Gastrocnemius medialis (tissue), 4 donors: ENCODE results near the gene PSMC5. TPM values are rescaled to one million over a fixed set of nuclear protein-coding genes. Genes with fewer than 3 reads are reported as not detected.

Experiments
- ATAC-seq, 2 donors: fragments of 150-250 bp; one replicate each; pipeline ENCODE4 v1.9.1; 2016
- DNase-seq, 2 donors: peaks; one replicate each; pipeline ENCODE4 v3.0.0-alpha.2; 2019
- H3K27ac ChIP-seq, 4 donors: fragments of 200-600 bp; sonication (generic); 1 replicate in 1 of 4; 2 replicates in 3 of 4; pipeline ENCODE4 v1.5.1; 2016 to 2018; ENCODE audit warnings: mild to moderate bottlenecking in 2 of 4, moderate library complexity in 1 of 4
- H3K27me3 ChIP-seq, 3 donors: fragments of 200-600 bp; sonication (generic) in 2 of 3; 1 replicate in 1 of 3; 2 replicates in 2 of 3; pipeline versions ENCODE4 v1.5.1 to v1.6.0; 2016 to 2019; ENCODE audit warnings: mild to moderate bottlenecking in 1 of 3, moderate library complexity in 1 of 3
- H3K36me3 ChIP-seq, 2 donors: fragments of 200-600 bp; sonication (generic) in 1 of 2; one replicate each; pipeline ENCODE4 v1.5.1; 2017 to 2018
- H3K4me1 ChIP-seq, 2 donors: fragments of 200-600 bp; sonication (generic) in 1 of 2; one replicate each; pipeline ENCODE4 v1.5.1; 2016 to 2017; ENCODE audit warnings: mild to moderate bottlenecking in 2 of 2
- H3K4me3 ChIP-seq, 4 donors: fragments of 200-600 bp; sonication (generic) in 3 of 4; 1 replicate in 1 of 4; 2 replicates in 3 of 4; pipeline ENCODE4 v1.5.1; 2016 to 2019; ENCODE audit warnings: mild to moderate bottlenecking in 2 of 4
- H3K9me3 ChIP-seq, 3 donors: fragments of 200-600 bp; sonication (generic) in 2 of 3; 1 replicate in 1 of 3; 2 replicates in 2 of 3; pipeline ENCODE4 v1.5.1; 2016 to 2019
- CTCF ChIP-seq, 5 experiments: fragments of 450-650 bp in 3 of 5; fragments of 200-600 bp in 2 of 5; sonication (generic) in 2 of 5; IDR thresholded peaks in 4 of 5; conservative IDR thresholded peaks in 1 of 5; 1 replicate in 4 of 5; 2 replicates in 1 of 5; pipeline ENCODE4 v1.5.1; 2016 to 2019; ENCODE audit warnings: antibody characterized with exemption in 5 of 5, mild to moderate bottlenecking in 3 of 5, moderate library complexity in 3 of 5
- POLR2A ChIP-seq, 2 donors: fragments of 450-650 bp; IDR thresholded peaks; one replicate each; pipeline ENCODE4 v1.6.1; 2017; ENCODE audit warnings: antibody characterized with exemption in 2 of 2, mild to moderate bottlenecking in 2 of 2, moderate library complexity in 2 of 2
- in situ Hi-C, 4 donors: fragments of 200-750 bp; cut with MboI; loops; one replicate each; pipeline versions ENCODE4 v1.15.0 to v1.8.0; 2017; ENCODE audit warnings: low sequenced_read_pairs in 4 of 4
- intact Hi-C: fragments of 100-400 bp; cut with DNase I; formaldehyde crosslinking; loops from one replicate; pipeline ENCODE4 v1.15.1; 2023; ENCODE audit warnings: low total_unique reads
- total RNA-seq, 4 donors: library from RNA; depleted of rRNA; stranded (reverse); fragments of >200 nt; gene quantifications; one replicate each; pipeline versions ENCODE4 v1.1.0 to v1.2.3, GENCODE V29; 2016

PSMC5 gene
- total RNA-seq, 4 donors from 2014 or later, result 103 to 153 (median 123) TPM

GRCh38 chr17:63847525-63848249 is 20.5 kb downstream of the PSMC5 start:
- in situ Hi-C loops, result loop anchor here in 2 of 4 donors (25.0 kb wide), 2 partner anchors 410 to 665 kb away; partner anchors contain the start of genes CEP95 (in 1 of the 2), CYB561 (in 1 of the 2) and DDX5 (in 1 of the 2)
- no peak overlapping the region for H3K27ac ChIP-seq
- H3K4me3 ChIP-seq, result no peak overlapping the region
- no peak for DNase-seq
- TF ChIP-seq CTCF (IDR thresholded peaks at IDR 0.05 in 4 of 5, conservative IDR thresholded peaks at IDR 0.05 in 1 of 5) (no peak), POLR2A (IDR thresholded peaks at IDR 0.05) (no peak)
- H3K9me3 ChIP-seq, result no peaks in the 10 kb centered on the region
- intact Hi-C loops, result loop anchor here (10.0 kb wide), 1 partner anchor 1783 kb away; the partner anchor contains the start of gene MED13
- H3K36me3 ChIP-seq, result no peaks in the 10 kb centered on the region
- peaks cover 12 to 13% of the 10 kb centered on the region in 2 donors for H3K4me1 ChIP-seq
- H3K27me3 ChIP-seq, result no peaks in the 10 kb centered on the region
- ATAC-seq, result no peak

DNA sequence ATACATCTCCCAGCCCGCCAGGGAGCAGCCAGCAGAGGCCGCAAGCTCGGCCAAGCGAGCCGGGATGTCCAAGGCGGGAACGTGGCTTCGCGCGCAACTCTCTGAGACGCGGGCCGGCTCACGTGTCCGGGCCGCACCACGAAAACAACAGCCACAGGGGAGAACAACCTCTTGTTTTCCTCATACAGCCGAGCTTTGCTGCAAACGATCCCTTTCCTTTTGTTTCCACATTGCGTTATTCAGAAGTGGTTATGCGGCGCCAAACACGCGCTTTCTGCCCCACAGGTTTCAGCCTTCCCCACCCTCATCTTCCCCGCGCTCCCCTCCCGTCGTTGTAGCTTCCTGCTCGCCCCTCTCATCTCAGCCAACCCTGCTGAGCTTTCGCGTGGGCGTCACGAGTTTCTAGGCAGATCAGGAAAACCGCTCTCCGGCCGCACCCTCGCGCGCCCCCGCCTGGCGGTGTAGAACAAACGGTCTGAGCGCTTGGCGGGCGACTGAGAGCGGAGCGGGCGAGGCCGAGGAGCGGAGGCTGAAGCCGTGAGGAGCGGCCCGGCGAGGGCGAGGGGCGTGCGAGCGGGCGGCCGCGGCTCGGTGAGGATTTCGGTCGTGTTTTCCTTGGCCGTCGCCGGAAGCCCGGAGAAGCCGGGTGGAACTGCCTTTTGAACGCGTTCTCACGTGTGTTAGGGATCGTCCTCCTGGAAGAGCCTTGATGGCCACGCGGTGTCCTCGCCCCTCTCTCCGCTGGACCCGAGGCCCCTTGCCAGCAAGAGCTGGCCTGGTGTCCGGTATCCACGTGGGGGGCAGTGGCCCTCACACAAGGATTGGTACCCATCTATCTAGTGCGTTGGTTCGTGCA is 21.8 kb downstream of the PSMC5 start:
- in situ Hi-C loops (loop anchor here in 2 of 4 donors (25.0 kb wide), 2 partner anchors 412 to 663 kb away; partner anchors contain the start of genes CEP95 (in 1 of the 2), CYB561 (in 1 of the 2) and DDX5 (in 1 of the 2)), intact Hi-C loops (loop anchor here (10.0 kb wide), 1 partner anchor 1784 kb away; the partner anchor contains the start of gene MED13)
- peak overlapping the region; percentile 50 to 77 (median 72) for H3K27ac ChIP-seq

GRCh38 chr17:63850401-63850800 is 23.2 kb downstream of the PSMC5 start:
- Histone ChIP-seq H3K9me3 (no peaks in the 10 kb centered on the region), H3K27me3 (no peaks in the 10 kb centered on the region), H3K27ac (no peak overlapping the region), H3K4me1 (peaks cover 3 to 5% of the 10 kb centered on the region in 2 donors), H3K36me3 (no peaks in the 10 kb centered on the region), H3K4me3 (no peak overlapping the region)
- intact Hi-C loops (no loop called here), in situ Hi-C loops (no loop called here)
- DNase-seq (no peak), ATAC-seq (no peak)
- no peak for TF ChIP-seq CTCF (IDR thresholded peaks at IDR 0.05 in 4 of 5, conservative IDR thresholded peaks at IDR 0.05 in 1 of 5)
- TF ChIP-seq POLR2A (IDR thresholded peaks at IDR 0.05), result no peak

More for the DNA sequence above, 21.8 kb downstream of the PSMC5 start:
- ATAC-seq (peak; percentile 99 to 100), DNase-seq (peak; percentile 89 to 93)
- H3K4me3 ChIP-seq, result peak overlapping the region; percentile 27 to 56 (median 43)
- peak; percentile 51 to 81 (median 75) for TF ChIP-seq CTCF (IDR thresholded peaks at IDR 0.05 in 4 of 5, conservative IDR thresholded peaks at IDR 0.05 in 1 of 5)
- no peak for TF ChIP-seq POLR2A (IDR thresholded peaks at IDR 0.05)
- peaks cover 3 to 6% of the 10 kb centered on the region in 2 donors for H3K4me1 ChIP-seq
- no peaks in the 10 kb centered on the region for H3K36me3 ChIP-seq
- H3K9me3 ChIP-seq, result no peaks in the 10 kb centered on the region
- H3K27me3 ChIP-seq, result no peaks in the 10 kb centered on the region

DNA sequence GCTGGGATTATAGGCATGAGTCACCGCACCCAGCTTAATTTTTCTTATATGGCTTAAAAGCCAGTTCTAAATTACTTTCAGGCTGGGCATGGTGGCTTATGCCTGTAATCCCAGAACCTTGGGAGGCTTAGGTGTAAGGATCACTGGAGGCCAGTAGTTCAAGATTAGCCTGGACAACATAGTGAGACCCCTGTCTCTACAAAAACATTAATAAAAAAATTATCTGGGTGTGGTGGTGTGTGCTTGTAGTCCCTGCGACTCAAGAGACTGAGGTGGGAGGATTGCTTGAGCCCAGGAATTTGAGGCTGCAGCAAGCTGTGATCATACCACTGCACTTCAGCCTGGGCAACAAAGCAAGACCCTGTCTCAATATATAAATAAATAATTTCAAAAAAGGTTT is 26.0 kb downstream of the PSMC5 start:
- no peak for ATAC-seq
- intact Hi-C loops (no loop called here), in situ Hi-C loops (no loop called here)
- peaks cover 3 to 5% of the 10 kb centered on the region in 2 donors for H3K4me1 ChIP-seq
- no peaks in the 10 kb centered on the region for H3K27me3 ChIP-seq
- no peak for DNase-seq
- no peak for TF ChIP-seq POLR2A (IDR thresholded peaks at IDR 0.05)
- TF ChIP-seq CTCF (IDR thresholded peaks at IDR 0.05 in 4 of 5, conservative IDR thresholded peaks at IDR 0.05 in 1 of 5), result no peak
- no peaks in the 10 kb centered on the region for H3K36me3 ChIP-seq
- no peak overlapping the region for H3K4me3 ChIP-seq
- H3K9me3 ChIP-seq, result no peaks in the 10 kb centered on the region
- no peak overlapping the region for H3K27ac ChIP-seq
